Measurements from ENCODE around the gene FGF12.

Gene FGF12

GRCh38 chr3:192422321-192422996 is 304.9 kb downstream of the FGF12 start:
- no peak for TF ChIP-seq CTCF (conservative IDR thresholded peaks at IDR 0.05; ENCODE audit: low read length)
- no peak overlapping the region for H3K4me3 ChIP-seq (ENCODE audit: low read length)
- DNase-seq (ENCODE audit: low read depth): no peak

DNA sequence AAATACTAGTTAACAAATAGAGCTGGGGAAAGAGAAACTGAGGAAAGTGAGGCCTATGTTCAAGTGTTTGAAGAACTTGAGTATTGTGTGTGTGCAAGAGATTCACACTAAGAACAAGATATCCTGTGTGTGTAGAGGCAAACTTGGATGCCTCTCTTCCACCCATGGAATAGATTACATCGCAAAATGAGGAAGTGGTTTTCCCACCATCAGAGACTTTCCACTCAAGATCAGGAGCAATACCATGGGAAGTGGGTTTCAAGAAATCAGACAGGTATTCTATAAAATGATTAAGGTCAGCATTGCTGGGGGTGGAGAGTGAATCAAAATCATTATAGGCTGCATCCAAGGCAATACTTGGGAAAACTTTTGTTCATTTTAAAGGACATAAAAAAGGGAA is 308.0 kb downstream of the FGF12 start:
- no peak overlapping the region for H3K4me3 ChIP-seq (ENCODE audit: low read length)
- no peak for TF ChIP-seq CTCF (conservative IDR thresholded peaks at IDR 0.05; ENCODE audit: low read length)
- DNase-seq (ENCODE audit: low read depth): no peak

GRCh38 chr3:192417559-192418055 is 309.7 kb downstream of the FGF12 start:
- H3K4me3 ChIP-seq (ENCODE audit: low read length): no peak overlapping the region
- TF ChIP-seq CTCF (conservative IDR thresholded peaks at IDR 0.05; ENCODE audit: low read length): no peak
- DNase-seq (ENCODE audit: low read depth): no peak

- no peak overlapping the region for H3K4me3 ChIP-seq (ENCODE audit: low read length)
- DNase-seq (ENCODE audit: low read depth): no peak
- TF ChIP-seq CTCF (conservative IDR thresholded peaks at IDR 0.05; ENCODE audit: low read length): no peak
Measured at GRCh38 chr3:192417017-192417416, 310.3 kb downstream of the FGF12 start.

DNA sequence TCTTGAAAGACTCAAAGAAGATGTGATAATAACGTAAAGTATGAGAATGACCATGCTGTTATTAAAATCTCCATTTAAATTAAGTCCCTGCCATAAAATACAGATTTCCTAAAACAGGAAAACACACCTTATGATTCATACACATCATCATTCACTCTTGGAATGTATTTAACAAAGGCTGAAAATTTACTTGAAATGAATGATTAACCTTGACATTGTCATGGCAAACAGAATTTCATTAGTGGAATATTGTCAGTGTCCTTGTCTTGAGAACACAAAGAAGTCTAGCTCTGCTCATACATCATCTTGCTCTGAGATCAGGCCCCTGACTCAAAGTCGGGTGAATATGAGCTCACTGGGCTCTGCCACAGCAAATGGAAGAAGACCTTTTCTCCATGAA is 313.9 kb downstream of the FGF12 start:
- TF ChIP-seq CTCF (conservative IDR thresholded peaks at IDR 0.05; ENCODE audit: low read length): no peak
- no peak overlapping the region for H3K4me3 ChIP-seq (ENCODE audit: low read length)

DNA sequence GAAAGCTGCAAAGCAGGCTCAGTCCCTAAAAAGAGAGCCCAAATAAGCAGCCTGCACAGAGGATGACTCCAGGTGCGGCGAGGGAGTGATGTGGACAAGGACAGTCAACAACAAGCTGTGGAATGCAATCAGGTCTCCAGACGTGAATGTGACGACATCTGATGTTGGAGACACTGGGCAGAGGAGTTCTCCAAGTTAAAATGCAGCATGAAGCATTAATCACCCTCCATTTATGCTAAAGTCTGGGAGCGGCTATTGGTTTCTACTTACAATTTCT is 316.7 kb downstream of the FGF12 start:
- no peak for DNase-seq (ENCODE audit: low read depth)
- no peak for TF ChIP-seq CTCF (conservative IDR thresholded peaks at IDR 0.05; ENCODE audit: low read length)
- no peak overlapping the region for H3K4me3 ChIP-seq (ENCODE audit: low read length)

More for the DNA sequence above, 313.9 kb downstream of the FGF12 start:
- DNase-seq (ENCODE audit: low read depth): no peak

DNA sequence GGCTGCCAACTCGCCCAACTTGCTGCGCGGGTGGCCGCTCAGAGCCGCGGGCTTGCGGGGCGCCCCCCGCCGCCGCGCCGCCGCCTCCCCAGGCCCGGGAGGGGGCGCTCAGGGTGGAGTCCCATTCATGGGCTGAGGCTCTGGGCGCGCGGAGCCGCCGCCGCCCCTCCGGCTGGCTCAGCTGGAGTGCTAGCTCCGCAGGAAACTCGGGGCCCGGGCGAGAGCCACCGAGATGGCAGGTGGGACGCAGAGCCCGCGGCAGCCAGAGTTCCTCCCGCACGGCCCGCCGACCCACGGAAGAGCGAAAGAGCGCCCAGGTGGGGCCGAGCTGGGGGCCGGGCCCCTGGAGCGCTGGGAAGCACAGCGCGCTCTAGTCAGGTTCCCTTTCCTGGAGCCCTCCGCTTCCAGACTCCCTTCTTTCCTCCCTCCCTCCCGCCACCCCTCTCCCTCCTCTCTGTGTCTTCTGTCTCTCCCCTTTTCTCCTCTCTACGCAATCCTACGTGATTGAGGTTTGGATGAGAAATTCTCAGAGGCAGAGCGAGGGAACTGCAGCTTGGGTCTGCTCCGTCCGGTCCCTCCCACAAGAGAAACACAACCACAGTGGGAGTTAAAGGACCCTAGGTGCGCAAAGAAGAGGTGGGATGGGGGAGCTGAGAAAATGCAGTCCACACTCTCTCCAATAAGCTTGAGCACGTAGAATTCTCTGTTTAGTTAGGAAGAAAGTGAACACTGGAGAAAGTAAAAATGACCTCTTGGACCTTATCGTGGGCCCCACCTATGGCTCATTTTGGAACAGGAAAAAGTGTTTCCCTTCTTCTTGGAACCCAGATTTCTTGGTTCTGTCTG is 317.3 kb downstream of the FGF12 start:
- TF ChIP-seq CTCF (conservative IDR thresholded peaks at IDR 0.05; ENCODE audit: low read length): no peak
- DNase-seq (ENCODE audit: low read depth): no peak
- H3K4me3 ChIP-seq (ENCODE audit: low read length): no peak overlapping the region
